K562 (cell line): ENCODE measurements around the gene ABCG1.

Experiments
- POLR2A ChIP-seq: fragments of 450-650 bp; conservative IDR thresholded peaks from 2 replicates; pipeline ENCODE4 v1.6.1; 2016
- TEAD1 ChIP-seq, 2 experiments: fragments of 450-650 bp in 1 of 2; sonication (generic) in 1 of 2; formaldehyde crosslinking; IDR thresholded peaks; 2 replicates each; pipeline versions ENCODE4 v1.4.0 to v1.8.0; 2020 to 2022; ENCODE audit warnings: mild to moderate bottlenecking in 2 of 2, missing genetic modification reagents in 1 of 2

- TF ChIP-seq TEAD1 (CRISPR knock-in tag; IDR thresholded peaks at IDR 0.05) (no peak), POLR2A (no peak)
These were observed 85.9 kb downstream of the ABCG1 start for GRCh38 chr21:42304556-42305454.
